ENCODE results near the gene KIF13A.
A peak's percentile ranks its signal among the peaks of the same experiment; 100 is the strongest.
"Not testable (repeated sequence)": the region's sequence is repeated elsewhere in the genome, so short reads cannot be mapped to it uniquely, and the experiment has no call there.

The KIF13A gene

GRCh38 chr6:17921454-17921853, 66.0 kb downstream of the KIF13A start:
- TF ChIP-seq CTCF (conservative IDR thresholded peaks at IDR 0.05; ENCODE audit: low read length) = no peak
- DNase-seq (ENCODE audit: low read depth) = no peak
- no peak overlapping the region for H3K4me3 ChIP-seq (ENCODE audit: low read length)

GRCh38 chr6:17919496-17919895, 67.9 kb downstream of the KIF13A start:
- TF ChIP-seq CTCF (conservative IDR thresholded peaks at IDR 0.05; ENCODE audit: low read length) = no peak
- H3K4me3 ChIP-seq (ENCODE audit: low read length) = no peak overlapping the region
- no peak for DNase-seq (ENCODE audit: low read depth)

- no peak for TF ChIP-seq CTCF (conservative IDR thresholded peaks at IDR 0.05; ENCODE audit: low read length)
- DNase-seq (ENCODE audit: low read depth) = no peak
- no peak overlapping the region for H3K4me3 ChIP-seq (ENCODE audit: low read length)
Measured at GRCh38 chr6:17917837-17918763, 69.3 kb downstream of the KIF13A start.

- peak; percentile 56 for DNase-seq (ENCODE audit: low read depth)
- no peak overlapping the region for H3K4me3 ChIP-seq (ENCODE audit: low read length)
- no peak for TF ChIP-seq CTCF (conservative IDR thresholded peaks at IDR 0.05; ENCODE audit: low read length)
Measured at GRCh38 chr6:17914651-17915050, 72.8 kb downstream of the KIF13A start.

GRCh38 chr6:17912521-17912920, 74.9 kb downstream of the KIF13A start:
- H3K4me3 ChIP-seq (ENCODE audit: low read length) = no peak overlapping the region
- no peak for DNase-seq (ENCODE audit: low read depth)
- TF ChIP-seq CTCF (conservative IDR thresholded peaks at IDR 0.05; ENCODE audit: low read length) = no peak

- DNase-seq (ENCODE audit: low read depth); H3K4me3 ChIP-seq (ENCODE audit: low read length): not testable (repeated sequence)
Measured at GRCh38 chr6:17911656-17912055, 75.8 kb downstream of the KIF13A start.

GRCh38 chr6:17910189-17910588, 77.2 kb downstream of the KIF13A start:
- no peak for DNase-seq (ENCODE audit: low read depth)
- no peak for TF ChIP-seq CTCF (conservative IDR thresholded peaks at IDR 0.05; ENCODE audit: low read length)
- no peak overlapping the region for H3K4me3 ChIP-seq (ENCODE audit: low read length)
